Erythroblast (primary cell): ENCODE measurements around the gene EGLN1.

Experiments
- GATA1 ChIP-seq: IDR thresholded peaks from 2 replicates; pipeline ENCODE4 v1.6.1; 2011; ENCODE audit warnings: low read depth, mild to moderate bottlenecking, control low read depth, low read length, moderate library complexity
- POLR2A ChIP-seq: IDR thresholded peaks from 2 replicates; pipeline ENCODE4 v1.6.1; 2011; ENCODE audit warnings: mild to moderate bottlenecking, low read length

GRCh38 chr1:231348442-231348841, 73.6 kb downstream of the EGLN1 start:
- TF ChIP-seq POLR2A (no peak), GATA1 (no peak)
